Measurements from ENCODE around the gene SLC16A7. TPM values are rescaled to one million over a fixed set of nuclear protein-coding genes. Genes with fewer than 3 reads are reported as not detected.

Gene SLC16A7
- total and polyA plus RNA-seq, 9 of the 15 experiments (the other 6 are each of a cell fraction or from before 2014, with no cell fraction given): 0.18 TPM; not detected in 8

DNA sequence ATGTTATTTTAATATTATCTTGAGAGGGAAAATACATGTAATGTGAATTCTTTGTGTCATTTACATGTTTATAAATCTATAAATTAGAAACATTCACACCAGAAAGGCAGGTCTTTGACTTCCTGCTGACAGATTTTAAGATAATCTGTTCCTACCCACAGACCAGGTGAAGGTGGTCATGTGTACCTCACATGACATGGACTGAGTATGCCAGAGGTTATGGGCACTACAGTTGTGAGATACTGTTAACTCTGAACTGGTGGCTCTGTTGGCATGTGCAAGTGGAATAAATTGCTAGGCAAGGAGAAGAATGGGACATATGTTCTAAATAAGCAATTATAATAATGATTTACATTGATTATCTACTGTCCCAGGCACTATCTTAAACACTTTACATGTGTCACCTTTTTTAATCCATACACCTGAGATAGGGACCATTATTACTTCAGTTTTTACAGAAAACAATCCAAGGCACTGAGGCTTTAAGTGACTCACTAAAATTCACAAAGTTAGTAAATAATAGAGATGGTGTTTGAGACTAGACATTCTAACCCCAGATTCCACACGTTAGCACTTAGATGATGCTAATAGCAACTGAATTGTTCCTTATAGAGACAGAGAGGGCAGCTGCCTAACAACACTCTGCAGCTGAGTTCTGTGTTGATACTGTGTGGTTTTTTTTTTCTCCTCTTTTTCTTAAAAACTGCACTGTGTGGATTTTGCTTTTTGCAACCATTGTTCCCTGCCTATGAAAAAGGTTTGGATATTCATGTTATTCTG lies 23.8 kb downstream of the SLC16A7 start:
- CTCF ChIA-PET (ENCODE audit: low intra/inter-chr PET ratio): no interaction called here
- intact Hi-C loops (cut with micrococcal nuclease): no loop called here
- POLR2A ChIA-PET: no interaction called here
- in situ Hi-C loops (cut with MboI): no loop called here
- FAIRE-seq: no peak
- no peaks in the 10 kb centered on the region for H3K27me3 ChIP-seq (ENCODE audit: control insufficient read depth in 2 of 2, insufficient read depth in 2 of 2, low read length in 2 of 2)
- no peaks in the 10 kb centered on the region for H3K4me1 ChIP-seq (replicated peaks in 1 of 2; ENCODE audit: control insufficient read depth in 2 of 2, insufficient read depth in 2 of 2, low read length in 2 of 2)
- WGBS (ENCODE audit: insufficient coverage, low coverage, missing lambda C conversion rate): 0% methylated on average over 1 of the region's 1 CpG
- H3K9me1 ChIP-seq (ENCODE audit: control insufficient read depth, insufficient read depth, low read length): no peaks in the 10 kb centered on the region
- H3K27ac ChIP-seq (ENCODE audit: extremely low read depth, low read depth, low read length): no peak overlapping the region
- no peak overlapping the region for H2AFZ ChIP-seq (ENCODE audit: low read depth, low read length)
- H3K36me3 ChIP-seq (ENCODE audit: control insufficient read depth, insufficient read depth, low read length): no peaks in the 10 kb centered on the region
- H3K4me2 ChIP-seq (ENCODE audit: insufficient read depth, low read length): no peak overlapping the region
- H3K79me2 ChIP-seq (ENCODE audit: control insufficient read depth, insufficient read depth, low read length): no peaks in the 10 kb centered on the region
- H3K9ac ChIP-seq (ENCODE audit: insufficient read depth in 1 of 2, low read depth in 2 of 2, low read length in 2 of 2): no peak overlapping the region
- H3K9me3 ChIP-seq (replicated peaks; ENCODE audit: control insufficient read depth, insufficient read depth, low read depth, low read length): no peaks in the 10 kb centered on the region; the same call in 1 of the 2 replicates
- H3K4me3 ChIP-seq: no peak overlapping the region
- TF ChIP-seq, protein P1, sequence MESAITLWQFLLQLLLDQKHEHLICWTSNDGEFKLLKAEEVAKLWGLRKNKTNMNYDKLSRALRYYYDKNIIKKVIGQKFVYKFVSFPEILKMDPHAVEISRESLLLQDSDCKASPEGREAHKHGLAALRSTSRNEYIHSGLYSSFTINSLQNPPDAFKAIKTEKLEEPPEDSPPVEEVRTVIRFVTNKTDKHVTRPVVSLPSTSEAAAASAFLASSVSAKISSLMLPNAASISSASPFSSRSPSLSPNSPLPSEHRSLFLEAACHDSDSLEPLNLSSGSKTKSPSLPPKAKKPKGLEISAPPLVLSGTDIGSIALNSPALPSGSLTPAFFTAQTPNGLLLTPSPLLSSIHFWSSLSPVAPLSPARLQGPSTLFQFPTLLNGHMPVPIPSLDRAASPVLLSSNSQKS (CRISPR knock-in tag; IDR thresholded peaks at IDR 0.05): no peak
- TF ChIP-seq SMAD1 (IDR thresholded peaks at IDR 0.05; ENCODE audit: low read depth, low read length, partially characterized antibody) (no peak), CCNT2 (IDR thresholded peaks at IDR 0.05; ENCODE audit: borderline replicate concordance, extremely low read depth, insufficient read length, low read depth, low read length) (no peak), RNF2 (IDR thresholded peaks at IDR 0.05) (no peak), TSC22D4 (tag; IDR thresholded peaks at IDR 0.05) (no peak), SP1 (CRISPR knock-in tag; IDR thresholded peaks at IDR 0.05) (no peak), POLR2AphosphoS2 (IDR thresholded peaks at IDR 0.05; ENCODE audit: low read length) (no peak), RFX1 (IDR thresholded peaks at IDR 0.05) (no peak), MYBL2 (IDR thresholded peaks at IDR 0.05; ENCODE audit: low read depth) (no peak), MYBL2 (CRISPR knock-in tag; IDR thresholded peaks at IDR 0.05; ENCODE audit: borderline replicate concordance) (no peak), GTF2A2 (tag; IDR thresholded peaks at IDR 0.05) (no peak)
- BruUV-seq (replicated peaks): no TSS peak
- no peak for ATAC-seq
- DNase-seq (ENCODE audit: extremely low read depth in 1 of 4, low spot score in 3 of 4): no peak
- no peaks in the 10 kb centered on the region for H4K20me1 ChIP-seq (replicated peaks; ENCODE audit: control insufficient read depth, insufficient read depth, low read length)
